Astrocyte of the cerebellum (primary cell): ENCODE measurements around the gene PHOX2A.
"Not testable (repeated sequence)": the region's sequence is repeated elsewhere in the genome, so short reads cannot be mapped to it uniquely, and the experiment has no call there.

Experiments used
- DNase-seq: peaks from one replicate; pipeline ENCODE4 v3.0.0-alpha.2; 2011; ENCODE audit warnings: low read depth
- H3K4me3 ChIP-seq: 2 replicates; pipeline ENCODE4 v1.5.1; 2011; ENCODE audit warnings: mild to moderate bottlenecking, low read depth, low read length, moderate library complexity
- in situ Hi-C: cut with HindIII; loops from 2 replicates; pipeline ENCODE4 v1.10.0; 2017; ENCODE audit warnings: low sequenced_read_pairs
- TF ChIP-seq, protein P1 (sequence below): IDR thresholded peaks from 2 replicates; pipeline ENCODE4 v1.5.1; 2012; ENCODE audit warnings: low read length, low read depth, moderate library complexity, mild to moderate bottlenecking; ENCODE audit errors: missing control alignments

PHOX2A gene

DNA sequence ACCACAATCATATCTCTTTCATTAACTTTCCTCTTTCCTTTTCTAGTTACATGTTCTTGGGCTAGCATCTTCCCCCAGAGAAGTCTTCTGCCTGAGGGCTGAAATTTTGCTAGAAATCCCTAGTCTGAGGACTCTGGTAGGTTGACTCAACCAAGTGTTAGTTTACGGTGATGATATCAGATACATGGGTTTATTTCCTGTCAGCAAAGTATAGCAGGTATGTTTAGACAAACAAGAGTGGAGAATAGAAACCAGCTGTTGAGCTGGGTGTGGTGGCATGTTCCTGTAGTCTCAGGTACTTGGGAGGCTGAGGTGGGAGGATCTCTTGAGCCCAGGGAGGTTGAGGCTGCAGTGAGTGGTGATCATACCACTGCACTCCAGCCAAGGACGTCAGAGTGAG is 40.8 kb downstream of the PHOX2A start:
- in situ Hi-C loops: no loop called here
- no peak for DNase-seq
- TF ChIP-seq, protein P1, sequence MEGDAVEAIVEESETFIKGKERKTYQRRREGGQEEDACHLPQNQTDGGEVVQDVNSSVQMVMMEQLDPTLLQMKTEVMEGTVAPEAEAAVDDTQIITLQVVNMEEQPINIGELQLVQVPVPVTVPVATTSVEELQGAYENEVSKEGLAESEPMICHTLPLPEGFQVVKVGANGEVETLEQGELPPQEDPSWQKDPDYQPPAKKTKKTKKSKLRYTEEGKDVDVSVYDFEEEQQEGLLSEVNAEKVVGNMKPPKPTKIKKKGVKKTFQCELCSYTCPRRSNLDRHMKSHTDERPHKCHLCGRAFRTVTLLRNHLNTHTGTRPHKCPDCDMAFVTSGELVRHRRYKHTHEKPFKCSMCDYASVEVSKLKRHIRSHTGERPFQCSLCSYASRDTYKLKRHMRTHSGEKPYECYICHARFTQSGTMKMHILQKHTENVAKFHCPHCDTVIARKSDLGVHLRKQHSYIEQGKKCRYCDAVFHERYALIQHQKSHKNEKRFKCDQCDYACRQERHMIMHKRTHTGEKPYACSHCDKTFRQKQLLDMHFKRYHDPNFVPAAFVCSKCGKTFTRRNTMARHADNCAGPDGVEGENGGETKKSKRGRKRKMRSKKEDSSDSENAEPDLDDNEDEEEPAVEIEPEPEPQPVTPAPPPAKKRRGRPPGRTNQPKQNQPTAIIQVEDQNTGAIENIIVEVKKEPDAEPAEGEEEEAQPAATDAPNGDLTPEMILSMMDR: no peak
- H3K4me3 ChIP-seq: no peak overlapping the region

DNA sequence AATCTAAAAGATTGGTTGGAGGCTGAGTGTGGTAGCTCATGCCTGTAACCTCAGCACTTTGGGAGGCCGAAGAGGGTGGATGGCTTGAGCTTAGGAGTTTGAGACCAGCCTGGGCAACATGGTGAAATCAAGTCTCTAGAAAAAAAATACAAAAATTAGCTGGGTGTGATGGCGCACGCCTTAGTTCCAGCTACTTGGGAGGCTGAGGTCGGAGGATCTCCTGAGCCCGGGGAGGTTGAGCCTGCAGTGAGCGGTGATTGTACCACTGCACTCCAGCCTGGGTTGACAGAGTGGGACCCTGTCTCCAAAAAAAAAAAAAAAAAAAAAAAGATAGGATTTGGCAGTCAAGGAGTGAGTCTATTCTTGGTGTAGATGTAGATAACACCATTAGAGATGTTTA is 41.4 kb downstream of the PHOX2A start:
- in situ Hi-C loops: no loop called here
- TF ChIP-seq, protein P1: no peak
- no peak for DNase-seq
- no peak overlapping the region for H3K4me3 ChIP-seq

DNA sequence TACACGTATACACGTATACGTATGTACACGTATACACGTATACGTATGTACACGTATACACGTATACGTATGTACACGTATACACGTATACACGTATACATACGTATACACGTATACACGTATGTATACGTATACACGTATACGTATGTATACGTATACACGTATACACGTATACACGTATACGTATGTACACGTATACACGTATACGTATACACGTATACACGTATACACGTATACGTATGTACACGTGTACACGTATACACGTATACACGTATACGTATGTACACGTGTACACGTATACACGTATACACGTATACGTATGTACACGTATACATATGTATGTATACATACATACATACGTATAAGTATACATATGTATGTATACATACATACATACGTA is 42.5 kb downstream of the PHOX2A start:
- in situ Hi-C loops, H3K4me3 ChIP-seq, DNase-seq: not testable (repeated sequence)

DNA sequence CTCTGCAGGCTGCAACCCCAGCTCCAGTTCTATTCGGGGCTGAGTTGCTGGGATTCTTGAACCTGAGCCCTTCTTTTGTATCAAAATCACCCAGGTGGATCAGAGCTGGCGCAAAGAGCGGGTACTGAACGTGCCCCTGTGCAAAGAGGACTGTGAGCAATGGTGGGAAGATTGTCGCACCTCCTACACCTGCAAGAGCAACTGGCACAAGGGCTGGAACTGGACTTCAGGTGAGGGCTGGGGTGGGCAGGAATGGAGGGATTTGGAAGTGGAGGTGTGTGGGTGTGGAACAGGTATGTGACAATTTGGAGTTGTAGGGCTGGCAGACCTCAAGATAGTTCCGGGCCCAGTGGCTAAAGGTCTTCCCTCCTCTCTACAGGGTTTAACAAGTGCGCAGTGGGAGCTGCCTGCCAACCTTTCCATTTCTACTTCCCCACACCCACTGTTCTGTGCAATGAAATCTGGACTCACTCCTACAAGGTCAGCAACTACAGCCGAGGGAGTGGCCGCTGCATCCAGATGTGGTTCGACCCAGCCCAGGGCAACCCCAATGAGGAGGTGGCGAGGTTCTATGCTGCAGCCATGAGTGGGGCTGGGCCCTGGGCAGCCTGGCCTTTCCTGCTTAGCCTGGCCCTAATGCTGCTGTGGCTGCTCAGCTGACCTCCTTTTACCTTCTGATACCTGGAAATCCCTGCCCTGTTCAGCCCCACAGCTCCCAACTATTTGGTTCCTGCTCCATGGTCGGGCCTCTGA is 48.3 kb downstream of the PHOX2A start:
- no peak for DNase-seq
- TF ChIP-seq, protein P1: no peak
- in situ Hi-C loops: no loop called here
- no peak overlapping the region for H3K4me3 ChIP-seq

DNA sequence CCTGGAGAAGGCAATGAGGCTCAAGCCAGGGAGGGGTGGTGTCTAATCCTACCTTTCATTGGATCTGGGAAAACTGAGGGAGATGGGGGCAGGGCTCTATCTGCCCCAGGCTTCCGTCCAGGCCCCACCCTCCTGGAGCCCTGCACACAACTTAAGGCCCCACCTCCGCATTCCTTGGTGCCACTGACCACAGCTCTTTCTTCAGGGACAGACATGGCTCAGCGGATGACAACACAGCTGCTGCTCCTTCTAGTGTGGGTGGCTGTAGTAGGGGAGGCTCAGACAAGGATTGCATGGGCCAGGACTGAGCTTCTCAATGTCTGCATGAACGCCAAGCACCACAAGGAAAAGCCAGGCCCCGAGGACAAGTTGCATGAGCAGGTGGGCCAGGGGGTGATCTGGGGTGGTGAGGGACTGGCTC is 52.0 kb downstream of the PHOX2A start, which contains the start of gene FOLR1:
FOLR1 (plus strand) TSS at position 180 of the 421 bp plus-strand sequence; CDS start at position 214, 34 bp downstream.
- H3K4me3 ChIP-seq: no peak within 1 kb of the TSS
- DNase-seq: no peak
- in situ Hi-C loops: no loop called here
- TF ChIP-seq, protein P1: no peak

DNA sequence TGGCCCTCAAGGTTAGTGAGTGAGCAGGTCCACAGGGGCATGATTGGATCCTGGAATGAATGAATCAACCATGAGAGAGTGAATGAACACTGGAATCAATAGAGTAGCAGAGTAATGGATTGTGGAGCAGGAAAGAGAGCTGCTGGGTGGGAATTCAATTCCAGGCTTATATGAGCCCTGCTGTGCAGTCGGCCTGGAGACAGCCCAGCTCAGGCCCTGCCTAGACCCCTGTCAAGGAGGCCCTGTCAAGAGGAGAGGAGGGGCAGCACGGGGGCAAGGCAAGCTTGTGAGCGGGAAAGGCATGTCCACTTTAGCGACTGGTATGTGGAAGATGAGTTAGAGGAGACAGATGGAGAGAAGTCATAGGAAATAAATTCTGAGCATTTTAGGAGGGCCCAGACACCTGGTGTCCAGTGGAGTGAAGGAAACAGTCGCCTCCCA is 53.3 kb downstream of the PHOX2A start:
- H3K4me3 ChIP-seq: no peak overlapping the region
- in situ Hi-C loops: no loop called here
- no peak for DNase-seq
- TF ChIP-seq, protein P1: no peak

DNA sequence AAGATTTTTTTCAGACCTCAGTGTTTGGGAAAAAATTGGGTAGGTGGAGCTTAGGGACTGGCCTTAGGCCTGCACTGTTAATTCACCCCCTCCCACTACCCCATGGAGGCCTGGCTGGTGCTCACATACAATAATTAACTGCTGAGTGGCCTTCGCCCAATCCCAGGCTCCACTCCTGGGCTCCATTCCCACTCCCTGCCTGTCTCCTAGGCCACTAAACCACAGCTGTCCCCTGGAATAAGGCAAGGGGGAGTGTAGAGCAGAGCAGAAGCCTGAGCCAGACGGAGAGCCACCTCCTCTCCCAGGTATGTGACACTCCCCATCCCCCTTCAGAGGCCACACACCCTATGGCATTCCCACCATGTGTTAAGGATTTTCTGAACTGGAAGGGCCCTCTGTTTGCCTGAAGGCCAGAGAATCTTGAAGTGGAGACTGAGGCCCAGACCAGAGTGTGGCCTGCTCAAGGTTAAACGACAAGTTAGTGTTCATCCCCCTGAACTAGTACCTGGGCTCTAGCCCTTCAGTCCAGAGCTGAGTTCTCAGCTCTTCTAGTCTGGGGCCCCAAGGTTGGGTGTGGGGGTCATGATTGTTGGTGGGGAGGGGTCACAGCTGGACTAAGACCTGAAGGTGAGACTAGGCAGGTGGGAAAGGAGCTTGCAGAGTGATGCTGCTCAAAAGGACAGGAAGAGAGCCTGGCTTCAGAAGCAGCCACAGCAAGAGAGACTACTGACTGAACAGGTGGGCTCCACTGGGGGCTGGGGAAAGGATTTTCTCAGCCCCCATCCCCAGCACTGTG is 54.3 kb downstream of the PHOX2A start:
- H3K4me3 ChIP-seq: no peak overlapping the region
- TF ChIP-seq, protein P1: no peak
- no peak for DNase-seq
- in situ Hi-C loops: no loop called here
